WI38 (cell line): Measurements from ENCODE around the gene PTPN18.

Experiments used
- H3K4me3 ChIP-seq: 2 replicates; pipeline ENCODE4 v1.5.1; 2011; ENCODE audit warnings: low read depth, mild to moderate bottlenecking, control low read depth, low read length
- CTCF ChIP-seq: IDR thresholded peaks from 2 replicates; pipeline ENCODE4 v1.5.1; 2012; ENCODE audit warnings: low read depth, mild to moderate bottlenecking, control low read depth, low read length

PTPN18 gene

GRCh38 chr2:130336150-130336876 lies 19.5 kb upstream of the PTPN18 start:
- TF ChIP-seq CTCF = no peak
- H3K4me3 ChIP-seq = no peak overlapping the region

GRCh38 chr2:130336877-130337734 lies 18.8 kb upstream of the PTPN18 start:
- TF ChIP-seq CTCF = no peak
- peak overlapping the region; percentile 50 for H3K4me3 ChIP-seq

DNA sequence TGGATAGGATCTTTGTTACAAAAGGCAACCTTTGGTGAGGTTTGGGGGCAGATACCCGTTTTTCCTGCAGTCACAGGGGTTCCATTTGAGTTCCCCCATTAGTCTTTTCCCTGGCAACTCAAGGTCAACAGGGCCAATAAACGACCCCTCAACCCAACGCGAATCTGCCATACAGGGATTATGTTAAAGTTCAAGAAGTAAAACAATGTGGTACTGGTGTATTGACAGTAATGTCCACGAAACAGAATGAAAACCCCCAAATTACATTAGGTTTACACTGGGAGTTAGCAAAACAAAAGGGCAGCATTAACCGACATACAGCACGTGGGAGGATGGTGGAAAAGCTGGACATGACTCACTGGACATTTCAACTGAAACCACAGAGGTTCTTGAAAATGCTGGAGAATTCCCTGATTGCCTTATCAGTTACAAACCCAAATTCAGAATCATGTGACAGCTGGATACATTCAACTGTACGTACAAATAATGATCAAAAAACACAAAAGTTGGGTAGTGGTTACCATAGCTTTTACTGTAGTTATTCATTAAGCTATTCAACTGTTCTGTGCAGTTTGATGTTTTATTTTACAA lies 18.0 kb upstream of the PTPN18 start:
- no peak for TF ChIP-seq CTCF
- peak overlapping the region; percentile 50 for H3K4me3 ChIP-seq

- no peak overlapping the region for H3K4me3 ChIP-seq
- TF ChIP-seq CTCF = no peak
Measured at GRCh38 chr2:130338793-130339345, 17.0 kb upstream of the PTPN18 start.

GRCh38 chr2:130339885-130340745 lies 15.7 kb upstream of the PTPN18 start:
- no peak overlapping the region for H3K4me3 ChIP-seq

More at GRCh38 chr2:130339885-130340745, 15.7 kb upstream of the PTPN18 start:
- TF ChIP-seq CTCF = no peak
